ENCODE data around the gene CEP112.

Gene CEP112

DNA sequence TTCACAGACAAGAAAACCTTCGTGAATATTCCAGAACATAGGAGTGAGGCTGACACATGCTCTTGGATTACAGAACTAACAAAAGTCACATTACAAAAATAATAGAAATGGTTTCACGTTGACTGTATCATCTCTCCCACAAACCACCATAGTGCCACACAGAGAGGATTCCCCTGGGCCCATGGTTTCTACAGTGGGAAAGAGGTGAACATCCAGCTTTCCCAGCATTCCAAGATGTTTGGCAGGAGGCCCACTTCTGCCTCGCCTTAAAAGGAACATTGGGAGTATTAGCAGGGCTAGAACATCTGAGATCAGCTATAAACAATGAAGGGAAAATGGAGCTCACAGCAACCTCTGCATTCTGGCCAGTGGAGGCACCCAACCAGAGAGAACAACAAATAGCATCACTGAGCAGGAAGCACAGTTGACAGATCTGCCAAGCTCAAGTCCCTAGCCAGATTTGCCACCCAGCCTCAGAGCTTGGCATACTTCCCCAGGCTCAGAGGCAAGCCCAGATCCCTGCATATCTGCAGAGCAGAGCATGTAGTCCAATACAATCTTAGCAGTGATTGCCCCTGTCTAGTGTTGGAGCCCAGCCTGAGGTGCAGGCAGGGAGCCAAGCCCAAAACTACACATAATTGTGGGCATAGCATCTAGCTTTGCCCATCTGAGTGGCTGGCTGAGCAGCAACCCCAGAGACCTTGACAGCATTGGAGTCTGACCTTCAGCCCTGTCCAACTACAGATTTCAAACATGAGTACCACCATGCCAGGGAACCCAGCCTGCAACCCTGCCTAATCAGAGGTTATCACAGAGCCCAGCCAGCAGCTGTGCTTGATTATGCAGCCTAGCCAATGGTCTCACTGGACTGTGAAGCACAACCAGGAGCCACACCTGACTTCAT, 260.4 kb downstream of the CEP112 start:
- H3K4me3 ChIP-seq (ENCODE audit: low read depth, low read length), result no peak overlapping the region
- peak; percentile 26 for DNase-seq (ENCODE audit: low read depth, low spot score)
- in situ Hi-C loops (cut with HindIII; ENCODE audit: low sequenced_read_pairs), result no loop called here
- TF ChIP-seq, protein P1, sequence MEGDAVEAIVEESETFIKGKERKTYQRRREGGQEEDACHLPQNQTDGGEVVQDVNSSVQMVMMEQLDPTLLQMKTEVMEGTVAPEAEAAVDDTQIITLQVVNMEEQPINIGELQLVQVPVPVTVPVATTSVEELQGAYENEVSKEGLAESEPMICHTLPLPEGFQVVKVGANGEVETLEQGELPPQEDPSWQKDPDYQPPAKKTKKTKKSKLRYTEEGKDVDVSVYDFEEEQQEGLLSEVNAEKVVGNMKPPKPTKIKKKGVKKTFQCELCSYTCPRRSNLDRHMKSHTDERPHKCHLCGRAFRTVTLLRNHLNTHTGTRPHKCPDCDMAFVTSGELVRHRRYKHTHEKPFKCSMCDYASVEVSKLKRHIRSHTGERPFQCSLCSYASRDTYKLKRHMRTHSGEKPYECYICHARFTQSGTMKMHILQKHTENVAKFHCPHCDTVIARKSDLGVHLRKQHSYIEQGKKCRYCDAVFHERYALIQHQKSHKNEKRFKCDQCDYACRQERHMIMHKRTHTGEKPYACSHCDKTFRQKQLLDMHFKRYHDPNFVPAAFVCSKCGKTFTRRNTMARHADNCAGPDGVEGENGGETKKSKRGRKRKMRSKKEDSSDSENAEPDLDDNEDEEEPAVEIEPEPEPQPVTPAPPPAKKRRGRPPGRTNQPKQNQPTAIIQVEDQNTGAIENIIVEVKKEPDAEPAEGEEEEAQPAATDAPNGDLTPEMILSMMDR (IDR thresholded peaks at IDR 0.05; ENCODE audit: low read depth, low read length), result no peak

DNA sequence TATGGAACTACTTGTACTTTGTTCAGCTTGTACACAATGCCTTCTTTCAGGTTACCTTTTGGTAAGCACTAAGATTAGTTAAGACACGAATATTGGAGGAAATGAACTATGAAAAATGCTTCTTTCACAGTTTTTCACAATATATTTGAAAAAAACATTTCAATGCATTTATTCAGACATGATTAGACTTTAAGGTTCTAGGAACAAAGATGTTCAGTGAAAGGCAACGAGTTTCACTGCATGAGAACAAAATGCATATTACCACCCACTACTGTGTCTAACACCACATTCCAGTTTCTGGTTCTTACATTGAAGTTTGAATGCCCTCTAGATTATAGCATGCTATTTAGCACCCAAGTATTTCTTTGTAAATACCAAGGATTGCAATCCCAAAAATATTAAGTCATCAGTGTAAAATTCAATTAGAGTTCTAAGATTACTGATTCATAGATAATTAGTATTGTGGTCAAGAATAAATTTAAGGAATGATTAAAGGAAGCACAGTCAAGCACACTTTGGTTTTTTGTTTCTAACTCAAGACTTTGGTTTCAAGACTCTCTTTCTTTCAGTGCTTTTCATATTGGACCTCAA, 261.7 kb downstream of the CEP112 start:
- no peak overlapping the region for H3K4me3 ChIP-seq (ENCODE audit: low read depth, low read length)
- in situ Hi-C loops (cut with HindIII; ENCODE audit: low sequenced_read_pairs), result no loop called here
- TF ChIP-seq, protein P1 (IDR thresholded peaks at IDR 0.05; ENCODE audit: low read depth, low read length), result no peak
- DNase-seq (ENCODE audit: low read depth, low spot score), result no peak

DNA sequence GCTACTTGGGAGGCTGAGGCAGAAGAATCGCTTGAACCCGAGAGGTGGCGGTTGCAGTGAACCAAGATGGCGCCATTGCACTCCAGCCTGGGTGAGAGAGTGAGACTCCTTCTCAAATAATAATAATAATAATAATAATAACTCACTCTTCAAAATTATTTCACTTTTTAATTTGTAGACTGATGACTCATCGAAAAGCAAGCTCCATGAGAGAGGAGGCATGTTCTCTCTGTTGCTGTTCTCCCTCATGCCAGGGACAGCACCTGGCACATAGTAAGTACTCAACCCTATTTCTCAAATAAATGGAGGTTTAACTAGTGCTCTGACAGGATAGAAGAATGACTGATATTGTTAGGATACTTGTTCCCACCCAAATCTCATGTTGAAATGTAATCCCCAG, 265.3 kb downstream of the CEP112 start:
- DNase-seq (ENCODE audit: low read depth, low spot score), result no peak
- in situ Hi-C loops (cut with HindIII; ENCODE audit: low sequenced_read_pairs), result no loop called here
- H3K4me3 ChIP-seq (ENCODE audit: low read depth, low read length), result no peak overlapping the region
- TF ChIP-seq, protein P1 (IDR thresholded peaks at IDR 0.05; ENCODE audit: low read depth, low read length), result no peak

DNA sequence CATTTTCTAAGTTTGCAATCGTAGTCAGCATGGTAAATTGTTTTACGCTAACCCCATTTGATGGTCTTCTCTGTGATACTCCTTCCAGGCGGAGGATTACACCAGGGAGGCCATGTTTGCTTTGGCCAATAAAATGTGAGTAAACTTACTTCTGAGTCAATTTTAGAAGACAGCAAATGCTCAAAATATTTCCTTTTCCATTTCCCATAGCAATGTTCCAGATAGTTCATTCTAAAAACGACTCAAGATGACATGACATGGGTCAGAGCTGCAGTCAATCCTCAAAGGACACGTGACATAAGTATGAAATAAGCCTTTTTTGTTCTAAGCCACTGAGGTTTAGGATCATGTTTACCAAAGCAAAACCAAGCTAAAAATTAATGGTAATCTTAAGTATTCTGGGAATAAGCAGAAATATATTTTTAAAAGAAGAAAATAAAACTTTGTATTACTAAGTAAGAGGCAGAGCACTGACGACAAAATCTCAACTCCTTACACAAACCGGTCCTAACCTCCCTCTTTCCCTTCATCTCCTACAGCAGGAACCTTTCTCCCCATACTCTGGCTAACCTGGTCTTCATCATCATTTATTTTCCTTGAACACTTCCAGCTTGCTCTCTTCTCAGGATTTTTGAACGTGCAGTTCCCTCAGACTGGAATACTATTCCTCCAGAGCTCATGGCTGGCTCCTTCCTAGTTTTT, 266.2 kb downstream of the CEP112 start:
- no peak overlapping the region for H3K4me3 ChIP-seq (ENCODE audit: low read depth, low read length)
- in situ Hi-C loops (cut with HindIII; ENCODE audit: low sequenced_read_pairs), result no loop called here
- peak; percentile 59 for DNase-seq (ENCODE audit: low read depth, low spot score)
- TF ChIP-seq, protein P1 (IDR thresholded peaks at IDR 0.05; ENCODE audit: low read depth, low read length), result no peak

DNA sequence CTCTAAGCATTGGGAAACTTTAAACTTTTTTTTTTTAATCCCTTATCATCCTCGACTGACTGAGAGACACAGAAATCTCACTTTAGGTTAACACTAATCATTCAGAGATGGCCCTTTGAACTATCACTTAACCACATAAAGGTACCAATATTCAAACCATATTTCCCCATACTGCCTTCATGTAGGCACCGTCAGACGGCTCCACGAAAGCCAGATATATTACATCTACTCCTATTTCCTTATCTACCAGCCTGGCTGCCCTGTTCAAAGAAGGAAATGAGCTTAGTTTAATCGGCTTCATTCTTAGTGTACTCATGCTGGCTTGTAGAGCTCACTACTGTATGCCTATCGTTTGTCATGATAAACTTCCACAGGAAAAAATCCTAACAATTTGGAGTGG, 270.9 kb downstream of the CEP112 start:
- no peak overlapping the region for H3K4me3 ChIP-seq (ENCODE audit: low read depth, low read length)
- no peak for DNase-seq (ENCODE audit: low read depth, low spot score)
- in situ Hi-C loops (cut with HindIII; ENCODE audit: low sequenced_read_pairs), result no loop called here
- TF ChIP-seq, protein P1 (IDR thresholded peaks at IDR 0.05; ENCODE audit: low read depth, low read length), result no peak

DNA sequence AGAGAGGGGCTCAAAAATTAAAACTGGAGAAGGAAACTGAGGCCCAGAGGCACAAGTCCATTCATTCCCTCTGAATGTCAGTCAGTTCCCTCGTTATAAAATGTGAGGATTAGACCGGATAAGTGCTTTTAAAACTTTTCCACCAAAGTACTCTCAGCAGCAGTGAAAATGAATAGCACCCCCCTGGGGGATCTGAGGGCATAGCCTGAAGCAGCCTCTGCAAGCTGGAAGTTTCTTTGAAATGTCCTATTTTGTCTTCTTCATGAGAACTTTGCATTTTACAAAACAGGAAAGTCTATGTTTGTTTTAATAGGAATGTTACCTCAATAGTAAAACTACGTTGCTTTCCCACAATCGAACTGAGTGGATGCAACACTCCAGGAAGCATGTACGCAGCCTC, 273.0 kb downstream of the CEP112 start:
- no peak overlapping the region for H3K4me3 ChIP-seq (ENCODE audit: low read depth, low read length)
- TF ChIP-seq, protein P1 (IDR thresholded peaks at IDR 0.05; ENCODE audit: low read depth, low read length), result peak; percentile 53
- DNase-seq (ENCODE audit: low read depth, low spot score), result peak; percentile 31
- in situ Hi-C loops (cut with HindIII; ENCODE audit: low sequenced_read_pairs), result no loop called here
